ENCODE data around the gene ST6GAL1. TPM values are rescaled to one million over a fixed set of nuclear protein-coding genes. Genes with fewer than 3 reads are reported as not detected.

ST6GAL1 gene
- total and polyA plus RNA-seq, 2 of the 8 experiments (the other 6 are each of a cell fraction or from before 2014, with no cell fraction given): 62.8 to 80.9 TPM

DNA sequence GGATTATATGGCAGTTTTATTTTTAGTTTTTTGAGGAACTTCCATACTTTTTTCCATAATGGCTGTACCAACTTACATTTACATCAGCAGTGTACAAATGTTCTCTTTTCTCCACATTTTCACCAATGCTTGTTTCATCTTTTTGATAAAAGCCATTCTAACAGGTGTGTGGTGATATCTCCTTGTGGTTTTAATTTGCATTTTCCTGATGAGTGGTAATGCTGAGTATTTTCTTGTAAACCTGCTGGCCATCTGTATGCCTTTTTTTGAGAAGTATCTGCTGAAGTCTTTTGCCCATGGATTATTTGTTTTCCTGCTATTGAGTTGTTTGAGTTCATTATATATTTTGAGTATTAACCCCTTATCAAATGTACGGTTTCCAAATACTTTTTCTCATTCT lies 158.4 kb downstream of the ST6GAL1 start:
- H3K79me1 ChIP-seq (ENCODE audit: low read depth, low read length): no peaks in the 10 kb centered on the region
- DNase-seq (ENCODE audit: low read depth in 1 of 2, low spot score in 2 of 2) (no peak), FAIRE-seq (no peak)

More for the DNA sequence above, 158.4 kb downstream of the ST6GAL1 start:
- H3K4me3 ChIP-seq (ENCODE audit: extremely low read depth in 1 of 4, insufficient read depth in 2 of 4, low read depth in 3 of 4, low read length in 4 of 4): no peak overlapping the region
- CTCF ChIA-PET (ENCODE audit: partially characterized antibody): no interaction called here
- H3K4me1 ChIP-seq (replicated peaks in 1 of 4; ENCODE audit: control insufficient read depth in 3 of 4, insufficient read depth in 4 of 4, low read length in 3 of 4): peaks cover 0 to 3% (median 0%) of the 10 kb centered on the region in 4 experiments; a peak in 2 of 7 replicates
- H3K14ac ChIP-seq (ENCODE audit: insufficient read length): no peak overlapping the region
- no peak overlapping the region for H2BK20ac ChIP-seq (ENCODE audit: low read length)
- no peak overlapping the region for H4K91ac ChIP-seq (replicated peaks; ENCODE audit: insufficient read length, low read length)
- H3K4me2 ChIP-seq (ENCODE audit: insufficient read depth in 1 of 2, low read depth in 2 of 2, low read length in 2 of 2): no peak overlapping the region
- no peaks in the 10 kb centered on the region for H3K36me3 ChIP-seq (ENCODE audit: control insufficient read depth in 2 of 4, insufficient read depth in 4 of 4, low read length in 3 of 4)
- no peak overlapping the region for H2AFZ ChIP-seq (ENCODE audit: low read length)
- no peak overlapping the region for H4K5ac ChIP-seq (ENCODE audit: insufficient read length, low read depth, low read length)
- no peak overlapping the region for H2BK120ac ChIP-seq (replicated peaks; ENCODE audit: low read depth, low read length)
- no peaks in the 10 kb centered on the region for H4K20me1 ChIP-seq (replicated peaks in 1 of 2; ENCODE audit: control insufficient read depth in 1 of 2, insufficient read depth in 2 of 2, low read length in 2 of 2)
- POLR2A ChIA-PET (ENCODE audit: partially characterized antibody): interaction anchor here (1.2 kb wide), 1 partner anchor 40 kb away, joined by 4 read pairs; no protein-coding TSS in a partner anchor
- no peak for TF ChIP-seq POLR2AphosphoS5 (IDR thresholded peaks at IDR 0.05; ENCODE audit: low read depth, low read length)
- TF ChIP-seq NRF1 (IDR thresholded peaks at IDR 0.05; ENCODE audit: low read depth, low read length): no peak
- H3K18ac ChIP-seq (ENCODE audit: extremely low read depth, low read length): no peak overlapping the region
- H3K23me2 ChIP-seq (ENCODE audit: low read depth, low read length): no peaks in the 10 kb centered on the region
- H3K56ac ChIP-seq (replicated peaks; ENCODE audit: insufficient read length, low read depth, low read length): no peak overlapping the region
- WGBS, 2 experiments (ENCODE audit: extremely low coverage in 1 of 2, insufficient coverage in 1 of 2, insufficient read length in 1 of 2, insufficient replicate concordance in 2 of 2, low coverage in 1 of 2, low lambda C conversion rate in 2 of 2, missing lambda C conversion rate in 1 of 2): 95% methylated on average over 1 of the region's 1 CpG; no CpG with 5 or more reads in 1 of the 2 experiments
- no peak overlapping the region for H4K8ac ChIP-seq (ENCODE audit: extremely low read depth, insufficient read depth, low read length)
- H3K27ac ChIP-seq (ENCODE audit: low read depth, low read length): no peak overlapping the region
- no peaks in the 10 kb centered on the region for H3K27me3 ChIP-seq (replicated peaks in 1 of 4; ENCODE audit: control insufficient read depth in 3 of 4, extremely low read depth in 1 of 4, insufficient read depth in 3 of 4, low read length in 3 of 4)
- no peak overlapping the region for H3K9ac ChIP-seq (replicated peaks in 1 of 4; ENCODE audit: extremely low read depth in 1 of 4, low read depth in 3 of 4, low read length in 3 of 4)
- H3K79me2 ChIP-seq (ENCODE audit: control insufficient read depth in 1 of 2, insufficient read depth in 2 of 2, low read length in 2 of 2): no peaks in the 10 kb centered on the region
- H2BK5ac ChIP-seq (ENCODE audit: low read depth, low read length): no peak overlapping the region
- H3K23ac ChIP-seq (ENCODE audit: insufficient read length): no peak overlapping the region
- H3K9me3 ChIP-seq (ENCODE audit: insufficient read depth in 2 of 2, low read depth in 1 of 2, low read length in 1 of 2): peaks cover 2 to 5% of the 10 kb centered on the region in 2 experiments; a peak in 3 of 4 replicates
- H2AK5ac ChIP-seq (ENCODE audit: low read depth, low read length): no peak overlapping the region
- no peak overlapping the region for H2BK12ac ChIP-seq (ENCODE audit: low read depth, low read length)
- no peak overlapping the region for H3K4ac ChIP-seq (replicated peaks; ENCODE audit: insufficient read length, low read depth, low read length)
- no peak overlapping the region for H2BK15ac ChIP-seq (ENCODE audit: low read length)

All from H1 (cell line).